HG03354 (cell line): ENCODE results near the gene EN2.

Source experiments
- ATAC-seq: cut with Tn5 transposase; IDR thresholded peaks from one replicate; pipeline ENCODE4 v1.9.1; 2021; ENCODE audit warnings: mild to moderate bottlenecking; ENCODE audit not compliant: unreplicated experiment, poor library complexity, severe bottlenecking

Gene EN2

DNA sequence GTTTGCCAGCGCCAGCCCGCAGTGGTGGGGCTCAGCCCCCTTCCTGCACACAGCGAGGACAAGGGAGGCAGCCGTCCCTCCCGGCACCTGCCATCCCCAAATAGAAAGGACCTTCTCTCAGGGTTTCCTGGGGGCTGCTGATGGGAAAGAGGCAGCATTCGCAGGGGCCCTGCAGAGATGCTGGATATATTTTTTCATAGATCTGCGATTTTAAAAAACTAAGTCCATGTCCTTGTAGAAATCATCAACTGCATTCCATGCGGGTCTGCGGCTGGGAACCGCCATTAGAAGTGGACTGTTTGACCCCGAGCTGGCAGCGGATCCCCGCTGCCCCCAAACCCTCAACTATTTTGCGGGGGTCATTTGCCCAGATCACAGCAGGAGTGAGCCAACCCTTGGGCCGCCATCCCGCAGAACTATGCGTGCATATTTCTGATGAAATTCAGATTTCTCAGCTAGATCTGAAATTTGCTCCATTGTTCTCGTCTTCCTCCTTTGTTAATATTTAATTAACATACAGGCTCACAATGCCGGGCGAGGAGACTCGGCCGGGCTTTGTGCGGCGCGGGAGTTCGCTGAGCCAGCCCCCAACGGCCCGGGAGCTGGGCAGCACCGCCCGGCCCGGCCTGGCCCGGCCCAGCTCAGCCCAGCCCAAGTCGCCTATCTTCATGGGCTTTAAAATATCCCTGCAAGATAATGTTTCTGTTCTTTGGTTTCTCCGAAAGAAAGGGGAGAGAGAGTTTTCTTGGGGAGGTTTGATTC, 2.0 kb downstream of the EN2 start:
- no peak for ATAC-seq

DNA sequence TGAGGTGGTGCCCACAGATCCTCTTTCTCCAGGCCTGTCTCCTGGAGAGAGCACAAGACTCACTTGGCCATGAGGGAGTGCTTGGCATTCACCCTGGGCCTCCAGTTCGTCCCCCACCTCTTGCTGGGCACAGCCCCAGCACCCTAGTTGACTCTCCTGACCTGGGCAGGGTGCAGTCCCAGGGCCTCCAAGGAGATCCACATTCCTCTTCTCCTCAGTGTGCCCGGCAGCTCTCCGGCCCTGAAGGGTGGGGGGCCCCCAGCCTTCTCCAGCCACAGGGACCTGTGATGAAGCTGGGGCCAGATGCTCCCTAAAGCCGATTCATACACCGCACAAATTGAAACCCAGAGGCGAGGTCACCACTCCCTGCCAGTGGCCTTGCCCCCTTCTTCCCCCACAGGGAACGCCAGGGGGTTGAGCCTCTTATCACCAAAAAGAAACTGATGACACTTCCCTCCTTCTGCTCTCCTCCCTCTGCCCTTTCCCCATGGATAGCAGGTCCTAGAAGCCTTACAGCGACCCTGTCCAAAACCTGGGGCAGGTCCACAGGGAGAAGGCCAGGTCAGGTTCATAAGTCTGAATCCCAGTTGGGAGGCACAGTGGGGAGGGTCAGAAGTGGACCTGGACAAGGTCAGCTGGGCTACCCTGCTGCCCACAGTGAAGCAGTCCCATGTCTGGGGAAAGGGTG, 3.1 kb downstream of the EN2 start:
- ATAC-seq, result no peak

DNA sequence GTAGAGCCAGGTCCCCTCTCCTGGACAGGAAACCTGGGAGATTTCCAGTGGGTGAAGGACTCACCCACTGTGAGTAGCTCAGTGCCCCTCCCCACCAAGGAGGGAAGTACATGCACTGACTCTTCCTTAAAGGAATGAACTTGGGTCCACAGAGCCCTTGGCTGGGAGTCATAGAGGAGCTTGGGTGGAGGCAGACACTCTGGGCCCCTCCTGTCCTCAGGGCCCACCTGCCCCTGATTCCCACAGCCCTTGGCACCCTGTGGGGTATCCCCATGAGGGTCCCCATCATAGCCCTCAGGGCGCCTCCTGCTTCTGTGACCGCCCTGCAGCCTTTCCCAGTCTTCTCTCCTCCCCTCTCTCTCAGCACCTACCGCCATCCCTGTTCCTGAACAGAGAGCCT, 3.7 kb downstream of the EN2 start:
- no peak for ATAC-seq

DNA sequence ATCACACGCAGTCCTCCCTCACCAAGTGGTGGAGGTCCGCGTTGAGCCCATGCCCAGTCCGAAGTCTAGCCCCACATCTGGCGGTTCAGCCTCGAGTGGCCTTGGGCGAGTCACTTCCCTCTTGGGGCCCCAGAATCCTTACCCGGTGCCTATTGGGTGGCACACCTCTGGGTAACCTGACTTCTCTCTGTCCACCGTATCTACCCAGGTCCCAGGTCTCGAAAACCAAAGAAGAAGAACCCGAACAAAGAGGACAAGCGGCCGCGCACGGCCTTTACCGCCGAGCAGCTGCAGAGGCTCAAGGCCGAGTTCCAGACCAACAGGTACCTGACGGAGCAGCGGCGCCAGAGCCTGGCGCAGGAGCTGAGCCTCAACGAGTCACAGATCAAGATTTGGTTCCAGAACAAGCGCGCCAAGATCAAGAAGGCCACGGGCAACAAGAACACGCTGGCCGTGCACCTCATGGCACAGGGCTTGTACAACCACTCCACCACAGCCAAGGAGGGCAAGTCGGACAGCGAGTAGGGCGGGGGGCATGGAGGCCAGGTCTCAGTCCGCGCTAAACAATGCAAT, 4.3 kb downstream of the EN2 start:
- no peak for ATAC-seq

DNA sequence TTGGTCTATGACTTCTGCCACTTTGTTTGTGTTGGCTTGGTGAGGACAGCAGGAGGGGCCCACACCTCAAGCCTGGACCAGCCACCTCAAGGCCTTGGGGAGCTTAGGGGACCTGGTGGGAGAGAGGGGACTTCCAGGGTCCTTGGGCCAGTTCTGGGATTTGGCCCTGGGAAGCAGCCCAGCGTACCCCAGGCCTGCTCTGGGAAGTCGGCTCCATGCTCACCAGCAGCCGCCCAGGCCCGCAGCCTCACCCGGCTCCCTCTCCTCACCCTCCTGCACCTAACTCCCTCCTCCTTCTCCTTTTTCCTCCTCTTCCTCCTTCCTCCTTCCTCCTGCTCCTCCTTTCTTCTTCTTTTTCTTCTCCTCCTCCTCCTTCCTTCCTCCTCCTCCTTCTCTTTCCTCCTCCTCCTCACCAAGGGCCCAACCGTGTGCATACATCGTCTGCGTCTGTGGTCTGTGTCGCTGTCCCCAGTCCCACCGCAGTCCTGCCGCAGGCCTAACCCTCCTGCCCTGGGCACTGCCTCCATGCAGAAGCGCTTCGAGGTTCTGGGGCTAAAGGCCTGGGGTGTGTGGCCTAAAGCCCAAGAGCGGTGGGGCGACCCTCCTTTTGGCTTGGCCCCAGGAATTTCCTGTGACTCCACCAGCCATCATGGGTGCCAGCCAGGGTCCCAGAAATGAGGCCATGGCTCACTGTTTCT, 5.3 kb downstream of the EN2 start:
- no peak for ATAC-seq

DNA sequence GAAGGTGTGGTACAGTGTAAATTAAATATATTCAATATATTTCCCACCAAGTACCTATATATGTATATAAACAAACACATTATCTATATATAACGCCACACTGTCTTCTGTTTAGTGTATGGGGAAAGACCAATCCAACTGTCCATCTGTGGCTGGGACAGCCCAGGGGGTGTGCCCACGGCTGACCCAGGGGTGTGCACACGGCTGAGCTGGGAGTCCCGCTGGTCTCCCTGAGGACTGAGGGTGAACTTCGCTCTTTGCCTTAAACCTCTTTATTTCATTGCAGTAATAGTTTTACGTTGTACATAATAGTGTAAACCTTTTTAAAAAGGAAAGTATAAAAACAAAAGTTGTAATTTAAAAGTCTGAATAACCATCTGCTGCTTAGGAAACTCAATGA, 6.3 kb downstream of the EN2 start:
- ATAC-seq, result no peak

DNA sequence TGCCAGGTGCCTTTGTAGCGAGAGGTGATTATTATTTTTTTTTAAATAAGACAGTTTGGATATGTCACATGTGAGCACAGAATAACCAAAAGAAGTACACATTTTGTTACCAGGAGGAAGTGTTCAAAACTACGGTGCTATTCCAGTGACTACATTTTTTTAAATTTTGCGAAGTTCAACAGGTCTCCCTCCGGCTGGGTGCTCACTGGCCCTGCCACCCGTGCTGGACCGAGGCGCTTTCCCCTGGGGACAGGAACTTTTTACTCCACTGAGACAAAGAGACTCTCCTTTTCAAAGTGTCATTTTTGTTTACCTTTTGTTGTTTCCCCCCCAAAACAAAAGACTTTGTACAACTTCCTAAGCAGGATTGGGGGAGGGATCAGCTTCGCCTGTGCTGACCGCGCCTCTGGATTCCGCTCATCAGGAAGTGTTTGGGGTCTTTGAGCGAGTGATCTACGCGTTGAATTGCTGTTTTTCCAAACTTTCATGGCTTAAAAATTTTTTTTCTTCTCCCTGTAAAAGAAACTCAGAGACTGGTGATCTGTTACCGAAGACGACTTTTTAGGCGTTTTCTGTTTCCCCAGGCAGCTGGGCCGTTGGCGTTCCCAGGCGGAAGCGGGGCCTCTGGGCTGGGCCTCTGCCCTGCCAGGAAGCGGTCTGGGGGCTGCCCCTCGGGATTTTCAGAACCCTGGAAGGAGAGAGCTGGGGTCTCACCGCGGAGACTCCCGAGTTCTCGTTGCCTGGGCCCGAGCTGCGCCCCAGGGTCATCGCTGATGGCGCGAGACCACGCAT, 7.2 kb downstream of the EN2 start:
- no peak for ATAC-seq

DNA sequence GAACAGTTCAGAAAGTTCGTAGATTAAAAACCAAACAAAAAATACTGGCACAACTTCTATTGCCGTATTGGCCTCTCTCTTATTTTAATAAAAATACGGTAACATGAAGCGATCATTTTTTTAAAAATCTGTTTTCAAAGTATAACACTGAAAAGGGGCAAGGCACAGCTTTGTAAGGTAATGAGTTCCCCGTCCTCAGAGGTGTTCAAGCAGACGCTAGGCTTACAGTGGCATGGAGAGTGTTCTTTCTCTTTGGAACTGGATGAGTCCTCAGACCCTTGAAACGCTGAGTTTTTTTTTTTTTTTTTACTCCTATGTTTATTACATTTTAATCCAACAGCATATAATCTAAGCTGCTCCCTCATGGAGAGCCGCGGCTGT, 7.8 kb downstream of the EN2 start:
- no peak for ATAC-seq

DNA sequence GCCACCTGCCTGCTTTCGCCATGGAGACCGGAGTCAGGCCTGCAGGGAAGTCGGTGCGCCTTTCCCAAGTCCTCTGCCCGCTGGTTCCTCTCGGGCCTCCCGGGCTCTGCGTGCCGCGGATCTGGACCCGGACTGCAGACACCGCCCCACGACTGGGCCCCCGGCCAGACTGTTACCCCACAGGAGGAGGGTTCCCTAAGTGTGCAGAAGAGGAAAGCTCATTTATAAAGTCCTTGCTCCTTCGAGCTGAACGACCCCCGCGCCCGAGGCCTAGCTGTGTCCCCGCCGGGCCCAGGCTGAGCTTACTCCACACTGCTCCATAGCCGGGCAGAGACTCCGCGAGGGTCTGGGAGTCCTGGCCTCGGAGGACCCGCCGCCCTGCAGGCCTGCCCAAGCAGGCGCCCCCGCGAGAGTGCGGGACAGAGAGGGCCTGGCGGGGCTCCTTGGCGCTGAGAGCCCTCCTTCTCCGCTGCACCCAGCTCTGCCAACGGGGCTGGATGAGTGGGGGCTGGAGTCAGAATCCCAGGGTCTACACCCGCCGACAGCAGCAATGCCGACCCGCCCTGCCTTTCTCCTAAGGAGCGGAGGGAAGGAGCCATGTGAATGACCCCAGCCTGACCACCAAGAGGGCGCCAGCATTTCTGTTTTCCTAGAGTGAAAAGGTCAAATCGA, 8.3 kb downstream of the EN2 start:
- peak; percentile 6 for ATAC-seq

DNA sequence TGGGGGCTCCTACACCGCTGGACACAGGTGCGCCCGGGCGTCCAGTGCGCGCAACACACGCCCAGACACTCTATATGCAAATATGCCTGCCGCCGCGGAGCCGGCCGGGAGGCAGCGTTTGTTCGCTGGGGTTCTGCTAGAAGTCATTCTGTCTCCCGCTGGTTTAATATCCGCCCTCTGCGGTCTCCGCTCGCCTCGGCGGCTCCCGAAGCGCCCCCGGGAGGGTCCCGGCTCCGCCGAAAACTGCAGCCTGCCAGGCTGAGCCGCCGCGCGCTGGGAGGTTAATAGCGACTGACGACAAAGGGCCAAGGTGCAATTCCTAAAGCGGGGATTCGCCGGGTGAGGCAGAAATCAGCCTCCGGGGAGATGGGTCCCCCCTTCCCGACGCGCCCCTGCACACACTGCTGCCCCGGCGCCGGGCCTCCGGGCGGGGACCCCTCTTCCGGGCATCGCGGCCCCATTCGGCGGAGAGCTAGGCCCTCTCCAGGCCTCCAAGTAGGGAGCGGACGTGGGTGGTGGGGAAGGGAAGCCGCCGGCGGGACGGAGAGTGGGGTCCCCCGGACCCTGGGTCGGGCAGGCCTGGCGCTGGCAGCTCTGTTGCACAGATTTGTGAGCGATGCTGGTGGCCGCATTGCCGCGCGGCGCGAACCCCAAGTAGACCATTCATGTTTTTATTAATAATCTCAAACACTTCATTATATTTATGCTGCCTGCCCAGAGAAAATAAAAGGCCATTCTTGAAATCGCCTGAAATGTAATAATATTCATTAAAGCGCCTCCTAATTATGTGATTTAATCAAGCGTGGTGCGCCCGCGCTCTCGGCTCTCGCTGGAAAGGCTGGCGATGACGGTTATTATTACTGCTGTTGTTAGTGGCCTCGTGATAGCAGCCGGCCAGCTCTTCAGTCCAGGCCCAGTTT, 9.1 kb downstream of the EN2 start:
- ATAC-seq, result peak; percentile 70

DNA sequence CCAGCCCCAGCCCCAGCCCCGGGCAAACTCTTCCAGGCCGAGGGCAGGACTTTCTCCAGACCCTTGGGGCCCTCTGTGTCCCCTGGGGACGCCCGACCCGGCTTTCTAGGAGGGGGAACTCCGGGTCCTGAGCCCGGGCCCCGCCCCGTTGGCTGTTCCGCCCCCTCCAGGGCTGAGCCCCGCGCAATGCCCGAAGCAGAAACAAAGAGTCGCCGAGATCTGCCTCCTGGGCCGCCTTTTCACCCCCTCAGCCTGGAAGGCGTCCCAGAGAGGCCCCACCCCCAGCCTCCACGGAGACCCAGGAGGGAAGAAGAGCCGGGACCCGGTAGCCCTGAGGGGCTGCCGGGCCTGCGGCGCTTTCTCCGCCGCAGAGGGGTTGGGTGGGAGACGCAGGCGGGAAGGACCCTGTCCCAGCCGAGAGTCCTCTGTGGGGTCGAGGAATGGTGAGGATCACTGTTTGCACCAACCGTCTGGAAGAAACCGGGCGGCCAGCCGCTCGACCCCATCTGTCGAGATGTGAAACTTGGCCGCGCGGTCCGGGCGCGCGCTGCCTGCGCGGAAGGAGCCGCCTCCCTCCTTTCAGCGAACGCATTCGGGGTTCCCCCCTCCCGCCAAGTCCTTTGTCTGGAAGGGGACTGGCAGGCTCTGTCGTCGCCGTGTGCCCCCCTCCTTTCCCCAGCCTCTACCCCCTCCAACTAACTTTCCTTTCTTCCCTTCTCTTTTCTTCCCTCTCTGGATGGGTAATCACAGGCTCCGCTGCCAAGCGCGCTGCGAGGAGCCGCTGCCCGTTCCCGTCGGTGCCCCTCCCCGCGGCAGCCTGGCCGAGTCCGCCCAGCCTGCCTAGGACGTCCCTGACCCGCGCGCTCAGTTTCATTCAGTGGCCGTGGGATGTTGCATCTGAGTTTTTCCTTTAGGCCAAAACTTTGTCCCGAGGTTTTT, 10.2 kb downstream of the EN2 start:
- no peak for ATAC-seq

DNA sequence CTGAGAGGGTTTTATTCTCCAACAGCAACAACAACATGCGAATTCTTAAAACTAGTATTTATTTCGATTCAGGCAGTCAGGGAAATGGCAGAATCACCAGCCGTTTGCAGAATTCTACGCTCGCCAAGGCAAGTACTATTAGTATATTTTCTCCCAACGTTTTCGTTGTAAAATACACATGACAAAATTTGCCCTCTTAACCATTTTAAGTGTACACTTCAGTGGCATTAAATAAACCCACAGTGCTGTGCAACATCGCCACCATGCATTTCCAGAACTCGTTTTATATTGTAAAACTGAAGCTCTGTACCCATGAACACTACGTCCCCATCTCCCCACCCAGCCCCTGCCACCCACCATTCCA, 10.8 kb downstream of the EN2 start:
- no peak for ATAC-seq

DNA sequence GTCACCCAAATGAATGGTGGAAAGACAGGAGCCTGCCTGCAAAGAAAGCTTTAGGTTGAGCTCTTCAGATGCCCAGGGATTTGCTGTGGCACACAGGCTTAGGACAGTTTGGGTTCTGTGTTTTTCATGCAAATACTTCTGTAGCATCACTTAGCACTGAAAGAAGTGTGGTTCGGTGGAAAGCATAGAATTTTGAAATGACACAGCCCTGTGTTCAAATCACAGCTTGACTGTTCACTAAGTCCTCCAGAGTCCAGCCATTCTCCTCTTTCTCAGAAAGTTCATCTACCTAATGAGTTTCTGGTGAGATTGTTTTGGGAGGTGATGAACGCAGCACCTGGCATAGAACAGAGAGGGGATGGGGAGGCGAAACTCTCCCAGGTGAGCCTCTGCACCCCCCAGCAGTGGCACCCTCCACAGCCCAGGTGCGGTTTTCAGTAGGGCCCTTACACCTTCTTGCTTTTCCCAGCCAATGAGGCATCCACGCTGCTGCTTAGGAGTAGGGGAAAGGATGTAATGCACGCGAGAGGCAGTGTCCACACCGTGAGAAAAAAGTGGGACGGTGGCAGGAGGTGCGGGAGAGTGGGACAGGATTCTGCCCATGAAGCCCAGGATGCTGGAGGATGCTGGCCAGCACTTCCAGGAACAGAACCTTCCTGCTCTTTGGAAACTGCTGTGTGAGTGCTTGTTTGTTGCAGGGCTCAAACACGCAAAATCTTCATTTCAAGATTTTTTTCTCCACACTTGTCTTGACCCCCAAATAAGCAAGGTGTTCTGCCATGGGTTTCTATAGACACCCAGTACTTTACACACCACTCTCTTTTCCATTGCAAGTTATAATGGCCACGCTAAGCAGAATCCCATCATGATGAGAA, 11.6 kb downstream of the EN2 start:
- ATAC-seq, result no peak

DNA sequence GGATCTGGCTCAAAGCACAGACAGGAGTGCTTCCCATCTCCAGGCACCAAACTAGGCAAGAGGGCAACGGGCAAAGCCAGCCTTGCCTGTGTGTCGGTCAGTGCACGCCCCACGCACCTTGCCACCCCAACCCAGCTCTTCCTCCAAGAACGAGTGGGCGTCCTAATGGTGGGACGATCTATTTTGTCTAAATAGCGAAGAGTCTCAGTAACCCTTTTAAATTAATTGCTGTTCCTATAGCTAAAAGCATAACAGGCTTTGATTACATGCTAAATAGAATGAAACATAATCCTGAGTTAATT, 12.2 kb downstream of the EN2 start:
- ATAC-seq, result no peak

DNA sequence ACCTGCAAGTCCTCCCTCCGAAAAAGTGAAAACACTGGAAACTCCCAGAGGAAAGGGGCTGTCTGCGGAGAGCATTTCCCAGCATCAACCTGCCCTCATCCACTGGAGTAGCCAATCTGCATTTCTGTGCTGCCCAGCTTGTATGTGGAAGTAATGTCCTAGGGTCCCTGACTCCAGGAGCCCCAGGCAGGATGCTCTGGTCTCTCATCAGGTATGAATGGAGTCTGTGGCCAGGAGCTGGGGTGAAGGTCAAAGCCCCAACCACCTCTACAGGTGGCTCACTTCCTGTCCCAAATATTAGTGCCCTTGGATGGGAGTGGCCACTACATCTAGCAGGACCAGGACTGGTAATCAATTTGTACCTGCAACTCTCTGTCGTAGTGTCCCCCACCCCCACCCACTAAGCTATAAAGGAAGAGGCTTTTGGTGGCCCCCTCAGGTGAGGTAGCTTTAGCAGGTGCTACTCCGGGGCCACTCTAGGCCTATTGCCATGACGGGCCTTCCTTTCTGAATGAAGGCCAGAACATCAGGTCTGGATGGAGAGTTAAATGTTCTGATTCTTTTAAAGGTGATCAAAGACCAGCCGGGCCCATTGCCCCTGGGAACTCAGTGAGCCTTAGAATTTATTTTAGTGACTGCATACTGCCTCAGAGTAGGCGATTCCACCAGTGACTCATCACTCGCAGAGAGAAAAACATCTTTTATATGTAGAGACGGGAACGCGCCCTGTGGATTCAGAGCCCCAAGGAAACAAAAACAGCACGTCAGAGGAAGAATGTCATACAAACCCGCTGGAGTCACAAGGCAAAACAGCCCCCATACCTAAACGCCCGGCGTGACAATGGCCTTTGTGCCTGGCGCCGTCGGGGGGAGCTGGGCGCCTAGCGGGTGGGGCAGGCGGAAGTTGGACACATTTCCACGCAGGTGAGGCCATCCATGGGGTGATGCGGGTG, 13.0 kb downstream of the EN2 start:
- no peak for ATAC-seq

DNA sequence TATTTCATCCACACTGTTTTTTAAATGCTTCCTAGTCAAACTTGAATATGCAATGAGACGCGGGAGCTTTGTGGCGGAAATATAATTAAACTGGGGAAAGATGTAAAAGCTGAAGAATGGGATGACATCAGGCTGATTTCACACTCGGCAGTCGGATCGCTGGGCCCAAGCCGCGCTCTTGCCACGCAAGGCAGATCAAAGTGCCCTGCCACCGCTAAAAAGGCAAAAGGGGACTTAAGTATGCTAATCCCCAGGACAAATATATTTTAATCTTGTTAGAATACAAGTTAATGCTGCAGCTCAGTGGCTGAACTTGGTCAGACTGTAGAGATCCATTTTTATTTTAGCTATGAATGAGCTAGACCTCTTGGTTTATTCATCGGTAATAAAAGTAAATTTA, 13.8 kb downstream of the EN2 start:
- ATAC-seq, result no peak
